Activated B cell treated with CpG ODN at 0.5 μM for 24 hours (primary cell): ENCODE data around the gene POLR3H. TPM values are rescaled to one million over a fixed set of nuclear protein-coding genes. Genes with fewer than 3 reads are reported as not detected.

Source experiments
- ATAC-seq: fragments of 200-7000 bp; cut with Tn5 transposase; one replicate; pipeline ENCODE4 v1.10.0; 2021; ENCODE audit warnings: low read depth, mild to moderate bottlenecking, moderate library complexity
- CTCF ChIA-PET: fragments of 350-600 bp; sonication (Branson Sonifier 250); formaldehyde crosslinking; loops from one replicate; lab custom pipeline; 2021; ENCODE audit warnings: antibody characterized with exemption; lab: Charles Lee
- POLR2A ChIA-PET: fragments of 350-600 bp; sonication (Branson Sonifier 250); formaldehyde crosslinking; loops from one replicate; lab custom pipeline; 2021; ENCODE audit warnings: antibody characterized with exemption; lab: Charles Lee
- DNase-seq: peaks from one replicate; pipeline ENCODE4 v3.0.0; 2022
- H3K27ac Mint-ChIP-seq: one replicate; pipeline ENCODE4 v1.8.0; 2020; ENCODE audit warnings: mixed read lengths
- H3K27me3 Mint-ChIP-seq: one replicate; pipeline ENCODE4 v1.8.0; 2021; ENCODE audit warnings: mixed read lengths
- H3K36me3 Mint-ChIP-seq: one replicate; pipeline ENCODE4 v1.8.0; 2021; ENCODE audit warnings: low read depth, mixed read lengths
- H3K4me1 Mint-ChIP-seq: one replicate; pipeline ENCODE4 v1.8.0; 2021; ENCODE audit warnings: mixed read lengths
- H3K4me3 Mint-ChIP-seq: one replicate; pipeline ENCODE4 v1.8.0; 2020; ENCODE audit warnings: mild to moderate bottlenecking, mixed read lengths
- H3K9me3 Mint-ChIP-seq: one replicate; pipeline ENCODE4 v1.8.0; 2020; ENCODE audit warnings: mixed read lengths
- intact Hi-C: fragments of 100-400 bp; cut with micrococcal nuclease; formaldehyde crosslinking; loops from one replicate; pipeline ENCODE4 v1.15.1; 2024
- total RNA-seq: library from RNA; stranded (reverse); gene quantifications from 2 replicates; pipeline ENCODE4 v1.2.3, GENCODE V29; 2022
- TF ChIP-seq, protein P1 (sequence below): fragments of 200-600 bp; IDR thresholded peaks from one replicate; pipeline ENCODE4 v1.8.0; 2022; ENCODE audit warnings: antibody characterized with exemption, mild to moderate bottlenecking

POLR3H gene
- total RNA-seq, 1 donor from 2014 or later = 43.9 TPM

DNA sequence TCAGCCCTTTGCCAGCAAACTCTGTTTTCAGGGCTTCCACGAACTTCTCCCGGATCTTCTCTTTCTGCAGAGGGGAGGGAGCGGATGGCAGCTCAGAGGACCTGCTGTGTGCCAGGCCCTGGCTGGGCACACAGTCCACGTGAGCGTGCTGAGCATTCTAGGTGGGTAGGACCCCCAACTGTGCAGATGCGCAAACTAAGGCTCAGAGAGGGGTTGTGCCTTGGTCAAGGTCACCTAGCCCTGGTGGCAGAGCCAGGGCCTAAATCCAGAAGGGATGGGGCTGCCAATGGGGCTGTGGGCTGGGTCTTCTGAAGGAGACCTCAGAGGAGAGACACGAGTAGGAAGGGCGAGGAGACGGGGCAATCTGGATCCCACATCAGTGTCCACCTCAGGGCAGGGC is 34.5 kb upstream of the POLR3H start:
- Mint-ChIP-seq H3K4me1 (no peaks in the 10 kb centered on the region), H3K27me3 (no peaks in the 10 kb centered on the region), H3K9me3 (no peaks in the 10 kb centered on the region), H3K4me3 (no peak overlapping the region), H3K27ac (no peak overlapping the region), H3K36me3 (peaks cover 29% of the 10 kb centered on the region)
- ChIA-PET CTCF (no interaction called here), POLR2A (interaction anchor here (0.6 kb wide), 1 partner anchor 12 kb away, joined by 3 read pairs; no protein-coding TSS in a partner anchor)
- ATAC-seq = no peak
- DNase-seq = no peak
- TF ChIP-seq, protein P1, sequence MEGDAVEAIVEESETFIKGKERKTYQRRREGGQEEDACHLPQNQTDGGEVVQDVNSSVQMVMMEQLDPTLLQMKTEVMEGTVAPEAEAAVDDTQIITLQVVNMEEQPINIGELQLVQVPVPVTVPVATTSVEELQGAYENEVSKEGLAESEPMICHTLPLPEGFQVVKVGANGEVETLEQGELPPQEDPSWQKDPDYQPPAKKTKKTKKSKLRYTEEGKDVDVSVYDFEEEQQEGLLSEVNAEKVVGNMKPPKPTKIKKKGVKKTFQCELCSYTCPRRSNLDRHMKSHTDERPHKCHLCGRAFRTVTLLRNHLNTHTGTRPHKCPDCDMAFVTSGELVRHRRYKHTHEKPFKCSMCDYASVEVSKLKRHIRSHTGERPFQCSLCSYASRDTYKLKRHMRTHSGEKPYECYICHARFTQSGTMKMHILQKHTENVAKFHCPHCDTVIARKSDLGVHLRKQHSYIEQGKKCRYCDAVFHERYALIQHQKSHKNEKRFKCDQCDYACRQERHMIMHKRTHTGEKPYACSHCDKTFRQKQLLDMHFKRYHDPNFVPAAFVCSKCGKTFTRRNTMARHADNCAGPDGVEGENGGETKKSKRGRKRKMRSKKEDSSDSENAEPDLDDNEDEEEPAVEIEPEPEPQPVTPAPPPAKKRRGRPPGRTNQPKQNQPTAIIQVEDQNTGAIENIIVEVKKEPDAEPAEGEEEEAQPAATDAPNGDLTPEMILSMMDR = no peak
- intact Hi-C loops = no loop called here

DNA sequence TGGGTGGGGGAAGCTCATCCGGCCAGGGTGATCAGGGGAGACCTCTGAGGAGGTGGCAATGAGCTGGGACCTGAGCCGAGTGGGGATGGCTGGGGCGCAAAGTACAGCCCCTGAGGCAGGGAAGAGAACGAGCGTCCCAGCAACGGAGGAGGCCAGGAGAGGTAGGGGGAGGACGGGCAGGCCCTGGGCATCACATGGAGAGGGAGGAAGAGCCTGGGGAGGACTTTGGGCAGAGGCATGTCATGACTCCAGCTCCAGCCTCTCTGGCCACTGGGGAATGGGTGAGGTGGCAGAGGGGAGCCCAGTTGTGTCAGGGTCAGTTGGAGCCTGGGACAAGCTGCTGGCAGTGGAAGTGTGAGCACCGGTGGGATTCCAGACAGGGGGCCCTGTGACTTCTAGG is 33.8 kb upstream of the POLR3H start:
- CTCF ChIA-PET = no interaction called here
- H3K4me1 Mint-ChIP-seq = no peaks in the 10 kb centered on the region

GRCh38 chr22:41576877-41577276 is 32.6 kb upstream of the POLR3H start:
- no peak for DNase-seq
- Mint-ChIP-seq H3K27me3 (no peaks in the 10 kb centered on the region), H3K4me1 (no peaks in the 10 kb centered on the region), H3K27ac (no peak overlapping the region), H3K4me3 (no peak overlapping the region), H3K36me3 (peaks cover 14% of the 10 kb centered on the region), H3K9me3 (no peaks in the 10 kb centered on the region)
- POLR2A ChIA-PET = interaction anchor here (0.8 to 1.2 kb wide), 2 partner anchors 13 to 44 kb away, joined by 3 to 4 read pairs; partner anchors contain the start of genes DESI1, PMM1 and XRCC6
- TF ChIP-seq, protein P1 = no peak
- peak; percentile 60 for ATAC-seq
- intact Hi-C loops = no loop called here
- CTCF ChIA-PET = interaction anchor here (1.1 kb wide), 1 partner anchor 21 kb away, joined by 3 read pairs; no protein-coding TSS in a partner anchor

More for the DNA sequence above, 33.8 kb upstream of the POLR3H start:
- ATAC-seq (no peak), DNase-seq (no peak)
- TF ChIP-seq, protein P1 = no peak
- H3K9me3 Mint-ChIP-seq = no peaks in the 10 kb centered on the region
- no peak overlapping the region for H3K27ac Mint-ChIP-seq
- no peaks in the 10 kb centered on the region for H3K27me3 Mint-ChIP-seq
- H3K4me3 Mint-ChIP-seq = no peak overlapping the region
- intact Hi-C loops = no loop called here
- peaks cover 23% of the 10 kb centered on the region for H3K36me3 Mint-ChIP-seq
- POLR2A ChIA-PET = interaction anchor here (0.6 to 1.0 kb wide), 2 partner anchors 11 to 12 kb away, joined by 3 to 4 read pairs; partner anchors contain the start of gene PMM1

DNA sequence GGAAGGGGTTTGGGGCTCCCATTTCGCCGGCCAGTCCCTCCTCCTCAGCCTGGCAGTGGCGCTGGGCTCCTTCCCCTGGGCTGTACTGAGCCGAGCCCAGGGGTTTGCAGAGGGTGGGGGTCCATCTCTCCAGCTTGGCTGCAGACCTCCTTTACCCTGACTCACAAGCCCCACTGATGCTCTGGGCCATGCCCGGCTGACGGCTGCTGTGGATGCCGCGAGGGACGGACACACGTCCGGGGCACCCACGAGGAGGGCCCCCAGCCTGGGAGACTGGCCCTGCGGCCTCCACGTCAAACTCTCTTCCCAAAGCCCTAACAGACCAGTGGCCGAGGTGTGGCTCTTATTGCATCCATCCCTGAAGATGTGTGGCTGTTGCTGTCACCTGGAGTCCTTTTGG is 31.3 kb upstream of the POLR3H start:
- TF ChIP-seq, protein P1 = no peak
- intact Hi-C loops = no loop called here
- Mint-ChIP-seq H3K4me1 (no peaks in the 10 kb centered on the region), H3K9me3 (no peaks in the 10 kb centered on the region), H3K4me3 (no peak overlapping the region), H3K27ac (no peak overlapping the region), H3K36me3 (peaks cover 14% of the 10 kb centered on the region), H3K27me3 (no peaks in the 10 kb centered on the region)
- no peak for DNase-seq
- no peak for ATAC-seq
- POLR2A ChIA-PET = no interaction called here
- CTCF ChIA-PET = no interaction called here

DNA sequence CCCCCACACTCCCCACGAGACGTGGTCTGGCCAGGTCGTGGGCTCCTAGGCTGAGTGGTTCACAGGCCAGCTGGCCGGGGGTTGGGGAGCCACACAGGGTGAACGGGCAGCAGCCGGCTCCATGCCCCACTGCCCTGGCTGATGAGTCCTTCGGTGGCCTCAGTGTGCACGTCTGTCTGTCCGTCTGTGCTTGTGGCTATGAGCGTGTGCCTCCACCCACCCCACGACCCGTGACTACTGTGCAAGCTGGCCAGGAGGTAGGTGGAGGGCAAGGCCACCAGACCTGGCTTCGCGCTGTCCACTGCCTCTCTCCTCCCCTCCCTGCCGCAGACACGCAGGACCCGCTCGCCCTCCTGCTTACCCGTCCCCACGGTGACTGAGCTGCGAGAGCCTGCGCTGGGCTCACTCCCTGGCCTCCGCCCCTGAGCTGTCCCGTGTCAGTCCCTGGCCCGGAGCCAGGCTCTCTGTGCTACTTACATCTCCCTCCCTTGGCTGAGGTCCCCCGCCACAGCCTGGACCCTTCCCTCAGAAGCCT is 30.6 kb upstream of the POLR3H start:
- H3K4me1 Mint-ChIP-seq = no peaks in the 10 kb centered on the region
- no peak overlapping the region for H3K27ac Mint-ChIP-seq
- ATAC-seq (no peak), DNase-seq (no peak)
- no peak overlapping the region for H3K4me3 Mint-ChIP-seq
- no peaks in the 10 kb centered on the region for H3K27me3 Mint-ChIP-seq
- peaks cover 12% of the 10 kb centered on the region for H3K36me3 Mint-ChIP-seq
- POLR2A ChIA-PET = interaction anchor here (0.9 to 1.5 kb wide), 2 partner anchors 15 to 46 kb away, joined by 3 read pairs; partner anchors contain the start of genes DESI1, PMM1 and XRCC6
- no peaks in the 10 kb centered on the region for H3K9me3 Mint-ChIP-seq
- CTCF ChIA-PET = no interaction called here
- TF ChIP-seq, protein P1 = no peak
- intact Hi-C loops = no loop called here
